ENCODE measurements around the gene CMKLR1. TPM values are rescaled to one million over a fixed set of nuclear protein-coding genes. Genes with fewer than 3 reads are reported as not detected.
A peak's percentile ranks its signal among the peaks of the same experiment; 100 is the strongest.

The CMKLR1 gene
- total and polyA plus RNA-seq, 9 of the 15 experiments (the other 6 are each of a cell fraction or from before 2014, with no cell fraction given): 0.11 to 1.4 (median 0.20) TPM

DNA sequence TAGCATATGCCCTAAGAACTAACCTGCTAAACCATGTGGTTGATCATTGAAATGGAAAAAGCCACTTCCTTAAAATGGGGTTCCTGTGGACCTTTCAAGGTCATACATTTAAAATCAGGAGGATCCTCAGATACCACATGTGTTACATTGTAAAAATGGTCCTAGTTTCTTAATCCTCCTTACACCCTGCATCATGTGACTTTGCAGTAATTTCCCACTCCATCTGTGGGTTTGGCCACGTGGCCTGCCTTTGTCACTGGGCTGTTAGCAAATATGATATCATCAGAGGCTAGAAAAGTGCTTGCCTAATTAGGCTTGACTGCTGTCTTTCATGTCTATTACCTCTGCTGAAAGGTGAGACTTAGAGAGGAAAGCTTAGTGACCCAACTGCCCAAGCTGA lies 70.7 kb downstream of the CMKLR1 start (continued):
- TF ChIP-seq, protein P1, sequence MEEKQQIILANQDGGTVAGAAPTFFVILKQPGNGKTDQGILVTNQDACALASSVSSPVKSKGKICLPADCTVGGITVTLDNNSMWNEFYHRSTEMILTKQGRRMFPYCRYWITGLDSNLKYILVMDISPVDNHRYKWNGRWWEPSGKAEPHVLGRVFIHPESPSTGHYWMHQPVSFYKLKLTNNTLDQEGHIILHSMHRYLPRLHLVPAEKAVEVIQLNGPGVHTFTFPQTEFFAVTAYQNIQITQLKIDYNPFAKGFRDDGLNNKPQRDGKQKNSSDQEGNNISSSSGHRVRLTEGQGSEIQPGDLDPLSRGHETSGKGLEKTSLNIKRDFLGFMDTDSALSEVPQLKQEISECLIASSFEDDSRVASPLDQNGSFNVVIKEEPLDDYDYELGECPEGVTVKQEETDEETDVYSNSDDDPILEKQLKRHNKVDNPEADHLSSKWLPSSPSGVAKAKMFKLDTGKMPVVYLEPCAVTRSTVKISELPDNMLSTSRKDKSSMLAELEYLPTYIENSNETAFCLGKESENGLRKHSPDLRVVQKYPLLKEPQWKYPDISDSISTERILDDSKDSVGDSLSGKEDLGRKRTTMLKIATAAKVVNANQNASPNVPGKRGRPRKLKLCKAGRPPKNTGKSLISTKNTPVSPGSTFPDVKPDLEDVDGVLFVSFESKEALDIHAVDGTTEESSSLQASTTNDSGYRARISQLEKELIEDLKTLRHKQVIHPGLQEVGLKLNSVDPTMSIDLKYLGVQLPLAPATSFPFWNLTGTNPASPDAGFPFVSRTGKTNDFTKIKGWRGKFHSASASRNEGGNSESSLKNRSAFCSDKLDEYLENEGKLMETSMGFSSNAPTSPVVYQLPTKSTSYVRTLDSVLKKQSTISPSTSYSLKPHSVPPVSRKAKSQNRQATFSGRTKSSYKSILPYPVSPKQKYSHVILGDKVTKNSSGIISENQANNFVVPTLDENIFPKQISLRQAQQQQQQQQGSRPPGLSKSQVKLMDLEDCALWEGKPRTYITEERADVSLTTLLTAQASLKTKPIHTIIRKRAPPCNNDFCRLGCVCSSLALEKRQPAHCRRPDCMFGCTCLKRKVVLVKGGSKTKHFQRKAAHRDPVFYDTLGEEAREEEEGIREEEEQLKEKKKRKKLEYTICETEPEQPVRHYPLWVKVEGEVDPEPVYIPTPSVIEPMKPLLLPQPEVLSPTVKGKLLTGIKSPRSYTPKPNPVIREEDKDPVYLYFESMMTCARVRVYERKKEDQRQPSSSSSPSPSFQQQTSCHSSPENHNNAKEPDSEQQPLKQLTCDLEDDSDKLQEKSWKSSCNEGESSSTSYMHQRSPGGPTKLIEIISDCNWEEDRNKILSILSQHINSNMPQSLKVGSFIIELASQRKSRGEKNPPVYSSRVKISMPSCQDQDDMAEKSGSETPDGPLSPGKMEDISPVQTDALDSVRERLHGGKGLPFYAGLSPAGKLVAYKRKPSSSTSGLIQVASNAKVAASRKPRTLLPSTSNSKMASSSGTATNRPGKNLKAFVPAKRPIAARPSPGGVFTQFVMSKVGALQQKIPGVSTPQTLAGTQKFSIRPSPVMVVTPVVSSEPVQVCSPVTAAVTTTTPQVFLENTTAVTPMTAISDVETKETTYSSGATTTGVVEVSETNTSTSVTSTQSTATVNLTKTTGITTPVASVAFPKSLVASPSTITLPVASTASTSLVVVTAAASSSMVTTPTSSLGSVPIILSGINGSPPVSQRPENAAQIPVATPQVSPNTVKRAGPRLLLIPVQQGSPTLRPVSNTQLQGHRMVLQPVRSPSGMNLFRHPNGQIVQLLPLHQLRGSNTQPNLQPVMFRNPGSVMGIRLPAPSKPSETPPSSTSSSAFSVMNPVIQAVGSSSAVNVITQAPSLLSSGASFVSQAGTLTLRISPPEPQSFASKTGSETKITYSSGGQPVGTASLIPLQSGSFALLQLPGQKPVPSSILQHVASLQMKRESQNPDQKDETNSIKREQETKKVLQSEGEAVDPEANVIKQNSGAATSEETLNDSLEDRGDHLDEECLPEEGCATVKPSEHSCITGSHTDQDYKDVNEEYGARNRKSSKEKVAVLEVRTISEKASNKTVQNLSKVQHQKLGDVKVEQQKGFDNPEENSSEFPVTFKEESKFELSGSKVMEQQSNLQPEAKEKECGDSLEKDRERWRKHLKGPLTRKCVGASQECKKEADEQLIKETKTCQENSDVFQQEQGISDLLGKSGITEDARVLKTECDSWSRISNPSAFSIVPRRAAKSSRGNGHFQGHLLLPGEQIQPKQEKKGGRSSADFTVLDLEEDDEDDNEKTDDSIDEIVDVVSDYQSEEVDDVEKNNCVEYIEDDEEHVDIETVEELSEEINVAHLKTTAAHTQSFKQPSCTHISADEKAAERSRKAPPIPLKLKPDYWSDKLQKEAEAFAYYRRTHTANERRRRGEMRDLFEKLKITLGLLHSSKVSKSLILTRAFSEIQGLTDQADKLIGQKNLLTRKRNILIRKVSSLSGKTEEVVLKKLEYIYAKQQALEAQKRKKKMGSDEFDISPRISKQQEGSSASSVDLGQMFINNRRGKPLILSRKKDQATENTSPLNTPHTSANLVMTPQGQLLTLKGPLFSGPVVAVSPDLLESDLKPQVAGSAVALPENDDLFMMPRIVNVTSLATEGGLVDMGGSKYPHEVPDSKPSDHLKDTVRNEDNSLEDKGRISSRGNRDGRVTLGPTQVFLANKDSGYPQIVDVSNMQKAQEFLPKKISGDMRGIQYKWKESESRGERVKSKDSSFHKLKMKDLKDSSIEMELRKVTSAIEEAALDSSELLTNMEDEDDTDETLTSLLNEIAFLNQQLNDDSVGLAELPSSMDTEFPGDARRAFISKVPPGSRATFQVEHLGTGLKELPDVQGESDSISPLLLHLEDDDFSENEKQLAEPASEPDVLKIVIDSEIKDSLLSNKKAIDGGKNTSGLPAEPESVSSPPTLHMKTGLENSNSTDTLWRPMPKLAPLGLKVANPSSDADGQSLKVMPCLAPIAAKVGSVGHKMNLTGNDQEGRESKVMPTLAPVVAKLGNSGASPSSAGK (IDR thresholded peaks at IDR 0.05): peak; percentile 35; the same call in 1 of the 2 replicates
- no peak for TF ChIP-seq JUND (IDR thresholded peaks at IDR 0.05; ENCODE audit: borderline replicate concordance, low read depth, low read length)
- peak; percentile 46; the same call in 1 of the 3 replicates for TF ChIP-seq JUND (tag; IDR thresholded peaks at IDR 0.05; ENCODE audit: borderline replicate concordance, low read depth, low read length)
- TF ChIP-seq, protein P2, sequence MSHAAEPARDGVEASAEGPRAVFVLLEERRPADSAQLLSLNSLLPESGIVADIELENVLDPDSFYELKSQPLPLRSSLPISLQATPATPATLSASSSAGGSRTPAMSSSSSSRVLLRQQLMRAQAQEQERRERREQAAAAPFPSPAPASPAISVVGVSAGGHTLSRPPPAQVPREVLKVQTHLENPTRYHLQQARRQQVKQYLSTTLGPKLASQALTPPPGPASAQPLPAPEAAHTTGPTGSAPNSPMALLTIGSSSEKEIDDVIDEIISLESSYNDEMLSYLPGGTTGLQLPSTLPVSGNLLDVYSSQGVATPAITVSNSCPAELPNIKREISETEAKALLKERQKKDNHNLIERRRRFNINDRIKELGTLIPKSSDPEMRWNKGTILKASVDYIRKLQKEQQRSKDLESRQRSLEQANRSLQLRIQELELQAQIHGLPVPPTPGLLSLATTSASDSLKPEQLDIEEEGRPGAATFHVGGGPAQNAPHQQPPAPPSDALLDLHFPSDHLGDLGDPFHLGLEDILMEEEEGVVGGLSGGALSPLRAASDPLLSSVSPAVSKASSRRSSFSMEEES (CRISPR knock-in tag; IDR thresholded peaks at IDR 0.05): peak; percentile 93
- TF ChIP-seq PML (IDR thresholded peaks at IDR 0.05; ENCODE audit: low read length): no peak
- 0 out of 2 replicates have a peak, but pooled peaks have one; percentile 21 for TF ChIP-seq HES1 (IDR thresholded peaks at IDR 0.05; ENCODE audit: low read depth)
- no peak for TF ChIP-seq ZNF239 (CRISPR knock-in tag; IDR thresholded peaks at IDR 0.05)
- TF ChIP-seq NFIX (CRISPR knock-in tag; IDR thresholded peaks at IDR 0.05; ENCODE audit: low read depth): no peak
- TF ChIP-seq BCOR (IDR thresholded peaks at IDR 0.05): no peak
- TF ChIP-seq KAT2B (IDR thresholded peaks at IDR 0.05; ENCODE audit: low read depth, low read length): no peak
- 0 out of 2 replicates have a peak, but pooled peaks have one; percentile 59 for TF ChIP-seq TOE1 (IDR thresholded peaks at IDR 0.05; ENCODE audit: borderline replicate concordance)
- no peak for TF ChIP-seq TOE1 (CRISPR knock-in tag; IDR thresholded peaks at IDR 0.05; ENCODE audit: borderline replicate concordance, low read depth)
- TF ChIP-seq ZNF395 (CRISPR knock-in tag; IDR thresholded peaks at IDR 0.05): peak; percentile 38; the same call in 1 of the 2 replicates
- TF ChIP-seq CSDE1 (IDR thresholded peaks at IDR 0.05): no peak

Measured in K562 (cell line).